Keratinocyte (primary cell): ENCODE results near the gene SH3GL3. TPM values are rescaled to one million over a fixed set of nuclear protein-coding genes. Genes with fewer than 3 reads are reported as not detected.

Source experiments
- DNase-seq: peaks from one replicate; pipeline ENCODE4 v3.0.0-alpha.2; 2011; ENCODE audit warnings: low read depth, missing footprints, low spot score
- FAIRE-seq: peaks from 2 replicates; lab custom pipeline; 2011; peaks lifted over from hg19 to GRCh38; lab: Jason Lieb, UNC
- H2AFZ ChIP-seq: 2 replicates; pipeline ENCODE4 v1.6.0; 2012; ENCODE audit warnings: low read length, control low read depth, inconsistent platforms; ENCODE audit not compliant: control insufficient read depth
- H3K27ac ChIP-seq: 2 replicates; pipeline ENCODE4 v1.5.1; 2011; ENCODE audit warnings: low read length; ENCODE audit not compliant: control insufficient read depth, insufficient read depth
- H3K27me3 ChIP-seq: 3 replicates; pipeline ENCODE4 v1.6.0; 2011; ENCODE audit warnings: low read length; ENCODE audit not compliant: control insufficient read depth, insufficient read depth; ENCODE audit errors: extremely low read depth
- H3K36me3 ChIP-seq, 2 experiments: 2 replicates in 1 of 2; 3 replicates in 1 of 2; pipeline ENCODE4 v1.5.1; 2011; ENCODE audit warnings: low read length in 2 of 2, mild to moderate bottlenecking in 1 of 2; ENCODE audit not compliant: control insufficient read depth in 2 of 2, insufficient read depth in 2 of 2; ENCODE audit errors: extremely low read depth in 1 of 2
- H3K4me1 ChIP-seq: 3 replicates; pipeline ENCODE4 v1.5.1; 2011; ENCODE audit warnings: low read length; ENCODE audit not compliant: control insufficient read depth, insufficient read depth; ENCODE audit errors: extremely low read depth
- H3K4me2 ChIP-seq: 3 replicates; pipeline ENCODE4 v1.6.0; 2011; ENCODE audit warnings: low read depth, low read length; ENCODE audit not compliant: control insufficient read depth, insufficient read depth; ENCODE audit errors: extremely low read depth
- H3K4me3 ChIP-seq, 3 experiments: fragments of 200-600 bp in 1 of 3; sonication (generic) in 1 of 3; 2 replicates in 2 of 3; 3 replicates in 1 of 3; pipeline ENCODE4 v1.5.1; 2011 to 2016; ENCODE audit warnings: low read length in 3 of 3, mild to moderate bottlenecking in 3 of 3, control low read depth in 2 of 3, inconsistent platforms in 1 of 3, low read depth in 1 of 3, mixed read lengths in 1 of 3, mixed run types in 1 of 3, moderate library complexity in 1 of 3; ENCODE audit not compliant: control insufficient read depth in 2 of 3, insufficient read depth in 2 of 3; ENCODE audit errors: extremely low read depth in 1 of 3
- H3K79me2 ChIP-seq: 2 replicates; pipeline ENCODE4 v1.6.0; 2012; ENCODE audit warnings: low read length; ENCODE audit not compliant: control insufficient read depth, insufficient read depth
- H3K9ac ChIP-seq: 3 replicates; pipeline ENCODE4 v1.6.0; 2011; ENCODE audit warnings: low read length; ENCODE audit not compliant: control insufficient read depth, insufficient read depth; ENCODE audit errors: extremely low read depth
- H3K9me1 ChIP-seq: 3 replicates; pipeline ENCODE4 v1.6.0; 2011; ENCODE audit warnings: low read length; ENCODE audit not compliant: control insufficient read depth, insufficient read depth; ENCODE audit errors: extremely low read depth
- H3K9me3 ChIP-seq: 2 replicates; pipeline ENCODE4 v1.5.1; 2012; ENCODE audit warnings: low read depth, low read length; ENCODE audit not compliant: control insufficient read depth
- H4K20me1 ChIP-seq: 3 replicates; pipeline ENCODE4 v1.6.0; 2011; ENCODE audit warnings: low read length; ENCODE audit not compliant: control insufficient read depth, insufficient read depth; ENCODE audit errors: extremely low read depth
- EZH2 ChIP-seq: IDR thresholded peaks from one replicate; pipeline ENCODE4 v1.6.1; 2012; ENCODE audit warnings: inconsistent platforms, mild to moderate bottlenecking, low read length, moderate library complexity
- dilution Hi-C: fragments of 300-500 bp; cut with MboI; formaldehyde crosslinking; loops from one replicate; pipeline ENCODE4 v1.7.0; 2020; ENCODE audit warnings: low sequenced_read_pairs; ENCODE audit not compliant: extremely low pct_ligation_motif_present
- polyA plus RNA-seq, 5 experiments: library from polyadenylated mRNA; depleted of rRNA in 3 of 5; stranded (reverse) in 3 of 5; stranded (forward) in 1 of 5; unstranded in 1 of 5; fragments of >200 nt; gene quantifications; 1 replicate in 1 of 5; 2 replicates in 3 of 5; 3 replicates in 1 of 5; pipeline versions ENCODE4 v1.2.1 to v1.2.3, GENCODE V29; 2011 to 2012; ENCODE audit warnings: missing spikeins in 2 of 5, low read depth in 1 of 5, low replicate concordance in 1 of 5
- TF ChIP-seq, protein P1 (sequence below), 3 experiments: IDR thresholded peaks in 1 of 3; conservative IDR thresholded peaks in 1 of 3; optimal IDR thresholded peaks in 1 of 3; 2 replicates in 2 of 3; 3 replicates in 1 of 3; pipeline versions ENCODE3 to v1.5.1; 2011; ENCODE audit warnings: low read length in 3 of 3, mild to moderate bottlenecking in 3 of 3, moderate library complexity in 2 of 3, control low read depth in 1 of 3, inconsistent platforms in 1 of 3; ENCODE audit not compliant: insufficient read depth in 2 of 3; ENCODE audit errors: extremely low read depth in 1 of 3

SH3GL3 gene
- polyA plus RNA-seq, 1 donor (not counting 4 experiments of a cell fraction or from before 2014, with no cell fraction given) = 0.20 TPM

DNA sequence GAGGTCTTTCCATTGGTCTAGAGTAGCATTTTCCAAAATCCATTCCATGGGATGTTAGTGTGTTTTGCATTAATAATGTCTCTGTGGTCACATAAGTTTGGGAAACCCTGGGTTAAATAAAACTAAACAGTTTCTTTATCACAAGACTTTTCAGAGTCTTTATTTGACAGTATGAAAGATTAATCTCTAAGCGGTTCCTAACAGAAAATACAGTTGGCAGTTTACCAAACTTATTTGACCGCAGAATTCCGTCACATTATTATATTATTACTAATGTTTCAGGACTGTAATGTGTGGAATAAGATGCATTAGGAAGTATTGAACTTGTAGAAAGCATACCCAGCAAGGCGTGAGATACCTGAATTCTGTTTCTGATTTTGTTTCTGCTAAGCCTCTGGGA, 135.2 kb downstream of the SH3GL3 start:
- dilution Hi-C loops = no loop called here
- Histone ChIP-seq H3K27me3 (no peaks in the 10 kb centered on the region), H2AFZ (no peak overlapping the region), H3K9me3 (no peaks in the 10 kb centered on the region), H3K4me1 (peaks cover 9% of the 10 kb centered on the region), H3K27ac (no peak overlapping the region), H3K9me1 (no peaks in the 10 kb centered on the region), H3K9ac (no peak overlapping the region), H3K4me3 (no peak overlapping the region), H4K20me1 (no peaks in the 10 kb centered on the region), H3K79me2 (no peaks in the 10 kb centered on the region), H3K36me3 (no peaks in the 10 kb centered on the region), H3K4me2 (no peak overlapping the region)
- DNase-seq (no peak), FAIRE-seq (no peak)
- TF ChIP-seq, protein P1, sequence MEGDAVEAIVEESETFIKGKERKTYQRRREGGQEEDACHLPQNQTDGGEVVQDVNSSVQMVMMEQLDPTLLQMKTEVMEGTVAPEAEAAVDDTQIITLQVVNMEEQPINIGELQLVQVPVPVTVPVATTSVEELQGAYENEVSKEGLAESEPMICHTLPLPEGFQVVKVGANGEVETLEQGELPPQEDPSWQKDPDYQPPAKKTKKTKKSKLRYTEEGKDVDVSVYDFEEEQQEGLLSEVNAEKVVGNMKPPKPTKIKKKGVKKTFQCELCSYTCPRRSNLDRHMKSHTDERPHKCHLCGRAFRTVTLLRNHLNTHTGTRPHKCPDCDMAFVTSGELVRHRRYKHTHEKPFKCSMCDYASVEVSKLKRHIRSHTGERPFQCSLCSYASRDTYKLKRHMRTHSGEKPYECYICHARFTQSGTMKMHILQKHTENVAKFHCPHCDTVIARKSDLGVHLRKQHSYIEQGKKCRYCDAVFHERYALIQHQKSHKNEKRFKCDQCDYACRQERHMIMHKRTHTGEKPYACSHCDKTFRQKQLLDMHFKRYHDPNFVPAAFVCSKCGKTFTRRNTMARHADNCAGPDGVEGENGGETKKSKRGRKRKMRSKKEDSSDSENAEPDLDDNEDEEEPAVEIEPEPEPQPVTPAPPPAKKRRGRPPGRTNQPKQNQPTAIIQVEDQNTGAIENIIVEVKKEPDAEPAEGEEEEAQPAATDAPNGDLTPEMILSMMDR (optimal IDR thresholded peaks at IDR 0.05 in 1 of 3, IDR thresholded peaks at IDR 0.05 in 1 of 3, conservative IDR thresholded peaks at IDR 0.05 in 1 of 3; ENCODE audit: extremely low read depth in 1 of 3, insufficient read depth in 2 of 3, low read length in 3 of 3) = no peak
- TF ChIP-seq EZH2 = no peak

DNA sequence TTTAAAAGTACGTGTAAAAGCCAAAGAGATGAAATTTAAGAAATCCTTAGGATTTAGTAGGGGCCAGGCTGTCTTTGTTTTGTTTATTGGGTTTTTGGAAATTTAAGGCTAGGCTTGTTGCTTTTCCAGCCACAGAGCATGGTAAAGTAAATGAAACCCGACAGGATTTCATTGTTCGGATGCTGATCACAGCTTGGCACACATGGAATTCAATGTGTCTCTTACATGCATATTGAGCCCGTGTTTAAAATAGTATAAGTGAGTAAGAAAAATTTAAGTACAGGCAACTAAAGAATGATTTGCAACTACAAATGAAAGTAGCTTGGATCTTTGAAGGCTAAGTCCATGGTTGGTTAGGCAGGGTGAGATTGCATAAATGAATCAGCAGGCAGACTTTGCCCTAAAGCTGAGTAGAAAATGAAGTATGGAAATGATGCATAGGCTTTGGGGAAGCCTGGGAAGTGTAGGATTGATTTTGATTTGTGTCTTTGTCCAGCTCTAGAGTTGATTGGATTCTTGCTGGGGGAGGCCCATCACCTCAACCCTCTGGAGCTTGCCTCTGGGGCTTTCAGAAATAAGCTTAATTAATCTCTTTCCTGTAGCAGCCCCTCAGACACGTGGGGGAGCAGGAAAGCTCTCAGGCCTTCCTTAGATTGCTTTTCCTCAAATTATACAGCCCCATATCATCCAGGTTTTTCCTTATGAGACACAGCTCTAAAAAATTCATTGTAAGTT, 138.6 kb downstream of the SH3GL3 start:
- dilution Hi-C loops = no loop called here
- no peaks in the 10 kb centered on the region for H3K79me2 ChIP-seq
- DNase-seq (no peak), FAIRE-seq (no peak)
- no peaks in the 10 kb centered on the region for H3K9me3 ChIP-seq
- H4K20me1 ChIP-seq = no peaks in the 10 kb centered on the region
- no peaks in the 10 kb centered on the region for H3K36me3 ChIP-seq
- no peak overlapping the region for H3K4me3 ChIP-seq
- H3K9me1 ChIP-seq = no peaks in the 10 kb centered on the region
- no peak overlapping the region for H3K9ac ChIP-seq
- H3K27ac ChIP-seq = no peak overlapping the region
- no peak overlapping the region for H3K4me2 ChIP-seq
- no peak overlapping the region for H2AFZ ChIP-seq
- H3K27me3 ChIP-seq = no peaks in the 10 kb centered on the region
- peaks cover 9% of the 10 kb centered on the region for H3K4me1 ChIP-seq
- no peak for TF ChIP-seq EZH2
- TF ChIP-seq, protein P1 (optimal IDR thresholded peaks at IDR 0.05 in 1 of 3, IDR thresholded peaks at IDR 0.05 in 1 of 3, conservative IDR thresholded peaks at IDR 0.05 in 1 of 3; ENCODE audit: extremely low read depth in 1 of 3, insufficient read depth in 2 of 3, low read length in 3 of 3) = no peak
